ENCODE data around the gene LRRC32. TPM values are rescaled to one million over a fixed set of nuclear protein-coding genes. Genes with fewer than 3 reads are reported as not detected.
A peak's percentile ranks its signal among the peaks of the same experiment; 100 is the strongest.

LRRC32 gene
- total and polyA plus RNA-seq, 9 of the 15 experiments (the other 6 are each of a cell fraction or from before 2014, with no cell fraction given) = 0.10 to 0.50 (median 0.19) TPM; not detected in 5

DNA sequence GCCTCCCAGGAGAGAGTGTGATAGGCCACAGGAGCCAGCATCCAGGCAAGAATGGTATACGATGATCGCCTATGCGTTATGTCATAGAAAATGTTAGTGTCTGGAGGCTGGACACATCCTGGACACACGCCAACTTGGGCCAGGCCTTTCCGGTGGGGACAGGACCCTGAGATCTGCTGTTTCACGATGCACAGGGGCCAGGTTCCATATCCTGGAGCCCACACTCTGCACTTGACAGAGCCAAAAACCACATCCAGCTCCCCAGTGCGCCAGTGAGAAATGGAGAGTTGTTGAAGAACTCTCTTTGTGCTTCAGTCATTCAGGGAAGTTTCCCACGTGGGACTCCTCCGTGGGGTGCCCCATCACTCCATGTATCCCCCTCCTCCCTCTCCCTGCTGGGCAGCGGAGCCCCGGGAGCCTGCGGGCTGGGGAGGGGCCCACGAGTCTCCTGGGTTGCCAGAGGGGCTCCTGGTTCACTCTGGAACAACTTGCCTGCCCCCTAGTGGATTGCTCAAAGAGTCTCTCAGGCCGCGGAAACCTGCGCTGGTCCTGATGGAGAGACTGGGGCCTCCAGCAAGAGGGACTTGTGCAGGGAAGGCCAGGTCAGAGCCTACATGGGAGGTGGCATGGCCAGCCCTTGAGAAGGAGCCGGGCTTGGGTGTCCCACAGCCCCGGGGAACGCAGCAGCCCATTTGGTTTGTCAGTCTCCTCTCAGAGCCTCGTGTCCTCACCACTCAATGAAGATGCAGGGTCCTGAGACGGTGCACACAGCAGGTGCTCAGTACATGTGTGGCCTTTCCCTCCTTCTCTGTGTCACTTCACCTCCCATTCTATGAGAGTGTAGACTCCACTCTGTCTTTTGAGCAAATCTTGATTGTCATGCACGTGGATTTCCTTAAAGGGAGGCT lies 10.2 kb upstream of the LRRC32 start (continued):
- no peak for TF ChIP-seq KLF1 (tag; IDR thresholded peaks at IDR 0.05)
- 0 out of 2 replicates have a peak, but pooled peaks have one; percentile 23 for TF ChIP-seq ARID2 (IDR thresholded peaks at IDR 0.05)
- TF ChIP-seq, protein P1, sequence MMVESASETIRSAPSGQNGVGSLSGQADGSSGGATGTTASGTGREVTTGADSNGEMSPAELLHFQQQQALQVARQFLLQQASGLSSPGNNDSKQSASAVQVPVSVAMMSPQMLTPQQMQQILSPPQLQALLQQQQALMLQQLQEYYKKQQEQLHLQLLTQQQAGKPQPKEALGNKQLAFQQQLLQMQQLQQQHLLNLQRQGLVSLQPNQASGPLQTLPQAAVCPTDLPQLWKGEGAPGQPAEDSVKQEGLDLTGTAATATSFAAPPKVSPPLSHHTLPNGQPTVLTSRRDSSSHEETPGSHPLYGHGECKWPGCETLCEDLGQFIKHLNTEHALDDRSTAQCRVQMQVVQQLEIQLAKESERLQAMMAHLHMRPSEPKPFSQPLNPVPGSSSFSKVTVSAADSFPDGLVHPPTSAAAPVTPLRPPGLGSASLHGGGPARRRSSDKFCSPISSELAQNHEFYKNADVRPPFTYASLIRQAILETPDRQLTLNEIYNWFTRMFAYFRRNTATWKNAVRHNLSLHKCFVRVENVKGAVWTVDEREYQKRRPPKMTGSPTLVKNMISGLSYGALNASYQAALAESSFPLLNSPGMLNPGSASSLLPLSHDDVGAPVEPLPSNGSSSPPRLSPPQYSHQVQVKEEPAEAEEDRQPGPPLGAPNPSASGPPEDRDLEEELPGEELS (CRISPR knock-in tag; IDR thresholded peaks at IDR 0.05; ENCODE audit: borderline replicate concordance) = no peak
- TF ChIP-seq, protein P2, sequence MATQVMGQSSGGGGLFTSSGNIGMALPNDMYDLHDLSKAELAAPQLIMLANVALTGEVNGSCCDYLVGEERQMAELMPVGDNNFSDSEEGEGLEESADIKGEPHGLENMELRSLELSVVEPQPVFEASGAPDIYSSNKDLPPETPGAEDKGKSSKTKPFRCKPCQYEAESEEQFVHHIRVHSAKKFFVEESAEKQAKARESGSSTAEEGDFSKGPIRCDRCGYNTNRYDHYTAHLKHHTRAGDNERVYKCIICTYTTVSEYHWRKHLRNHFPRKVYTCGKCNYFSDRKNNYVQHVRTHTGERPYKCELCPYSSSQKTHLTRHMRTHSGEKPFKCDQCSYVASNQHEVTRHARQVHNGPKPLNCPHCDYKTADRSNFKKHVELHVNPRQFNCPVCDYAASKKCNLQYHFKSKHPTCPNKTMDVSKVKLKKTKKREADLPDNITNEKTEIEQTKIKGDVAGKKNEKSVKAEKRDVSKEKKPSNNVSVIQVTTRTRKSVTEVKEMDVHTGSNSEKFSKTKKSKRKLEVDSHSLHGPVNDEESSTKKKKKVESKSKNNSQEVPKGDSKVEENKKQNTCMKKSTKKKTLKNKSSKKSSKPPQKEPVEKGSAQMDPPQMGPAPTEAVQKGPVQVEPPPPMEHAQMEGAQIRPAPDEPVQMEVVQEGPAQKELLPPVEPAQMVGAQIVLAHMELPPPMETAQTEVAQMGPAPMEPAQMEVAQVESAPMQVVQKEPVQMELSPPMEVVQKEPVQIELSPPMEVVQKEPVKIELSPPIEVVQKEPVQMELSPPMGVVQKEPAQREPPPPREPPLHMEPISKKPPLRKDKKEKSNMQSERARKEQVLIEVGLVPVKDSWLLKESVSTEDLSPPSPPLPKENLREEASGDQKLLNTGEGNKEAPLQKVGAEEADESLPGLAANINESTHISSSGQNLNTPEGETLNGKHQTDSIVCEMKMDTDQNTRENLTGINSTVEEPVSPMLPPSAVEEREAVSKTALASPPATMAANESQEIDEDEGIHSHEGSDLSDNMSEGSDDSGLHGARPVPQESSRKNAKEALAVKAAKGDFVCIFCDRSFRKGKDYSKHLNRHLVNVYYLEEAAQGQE (IDR thresholded peaks at IDR 0.05; ENCODE audit: borderline replicate concordance) = peak; percentile 87
- TF ChIP-seq, protein P2 (CRISPR knock-in tag; IDR thresholded peaks at IDR 0.05; ENCODE audit: low read depth) = no peak
- TF ChIP-seq HMG20A (CRISPR knock-in tag; conservative IDR thresholded peaks at IDR 0.05) = no peak
- no peak for TF ChIP-seq ZNF785 (CRISPR knock-in tag; IDR thresholded peaks at IDR 0.05)
- peak; percentile 91 to 93 for TF ChIP-seq RAD21 (CRISPR knock-in tag; conservative IDR thresholded peaks at IDR 0.05 in 1 of 2, IDR thresholded peaks at IDR 0.05 in 1 of 2)
- TF ChIP-seq TGIF2 (CRISPR knock-in tag; IDR thresholded peaks at IDR 0.05) = no peak
- no peak for TF ChIP-seq NR2C1 (IDR thresholded peaks at IDR 0.05)
- TF ChIP-seq NR2C1 (tag; IDR thresholded peaks at IDR 0.05) = no peak
- no peak for TF ChIP-seq STAT5B (CRISPR knock-in tag; IDR thresholded peaks at IDR 0.05)
- TF ChIP-seq MAZ (CRISPR knock-in tag; conservative IDR thresholded peaks at IDR 0.05 in 1 of 2, IDR thresholded peaks at IDR 0.05 in 1 of 2) = peak in 1 of 2 experiments; percentile 61; a peak in 2 of 4 replicates
- TF ChIP-seq DDX20 (tag; IDR thresholded peaks at IDR 0.05; ENCODE audit: low read depth) = no peak
- TF ChIP-seq SREBF2 (CRISPR knock-in tag; IDR thresholded peaks at IDR 0.05) = no peak
- no peak for TF ChIP-seq PHF8 (IDR thresholded peaks at IDR 0.05; ENCODE audit: borderline replicate concordance, low read length)
- no peak for TF ChIP-seq ZNF589 (CRISPR knock-in tag; IDR thresholded peaks at IDR 0.05; ENCODE audit: low read depth)
- TF ChIP-seq YBX1 (IDR thresholded peaks at IDR 0.05) = no peak
